GM12872 (cell line): ENCODE measurements around the gene SOX30.

Experiments used
- CTCF ChIP-seq: IDR thresholded peaks from 3 replicates; pipeline ENCODE4 v1.5.1; 2011; ENCODE audit warnings: low read depth, mild to moderate bottlenecking, low read length, moderate library complexity; ENCODE audit not compliant: insufficient read depth

The SOX30 gene

GRCh38 chr5:157606046-157606445 lies 46.2 kb downstream of the SOX30 start:
- no peak for TF ChIP-seq CTCF

GRCh38 chr5:157603333-157604190 lies 48.7 kb downstream of the SOX30 start:
- TF ChIP-seq CTCF: no peak

- TF ChIP-seq CTCF: no peak
These were observed 49.7 kb downstream of the SOX30 start for GRCh38 chr5:157602505-157602904.

- no peak for TF ChIP-seq CTCF
These were observed 52.0 kb downstream of the SOX30 start for GRCh38 chr5:157600252-157600651.

GRCh38 chr5:157599565-157599964 lies 52.7 kb downstream of the SOX30 start:
- TF ChIP-seq CTCF: no peak

- no peak for TF ChIP-seq CTCF
These were observed 53.8 kb downstream of the SOX30 start for GRCh38 chr5:157598350-157598936.

GRCh38 chr5:157597277-157597676 lies 55.0 kb downstream of the SOX30 start:
- no peak for TF ChIP-seq CTCF
